Measurements from ENCODE around the gene CKMT2. TPM values are rescaled to one million over a fixed set of nuclear protein-coding genes. Genes with fewer than 3 reads are reported as not detected.

Gene CKMT2
- total RNA-seq, 4 donors from 2014 or later: 1.5 to 2.8 (median 2.4) TPM

DNA sequence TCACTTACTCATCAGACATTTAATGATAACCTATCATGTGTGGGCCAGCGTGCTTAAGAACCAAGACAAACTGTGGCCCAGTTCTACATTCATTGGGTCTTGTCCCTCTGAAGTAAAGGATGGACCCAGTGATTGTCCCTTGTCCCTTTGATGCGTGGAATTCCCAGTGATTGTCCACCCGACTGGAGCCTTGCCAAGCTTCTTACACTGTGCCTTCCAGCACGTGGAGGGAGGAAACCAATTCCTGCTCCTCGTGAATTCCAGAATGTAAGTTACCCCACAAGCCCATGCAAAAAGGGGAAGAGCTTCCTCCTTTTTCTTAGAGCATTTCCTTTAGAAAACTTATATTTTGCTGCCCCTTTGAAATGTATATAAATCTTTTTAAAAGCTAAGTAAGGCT, 7.9 kb downstream of the CKMT2 start:
- no peak for TF ChIP-seq CTCF (IDR thresholded peaks at IDR 0.05; ENCODE audit: low read depth)

DNA sequence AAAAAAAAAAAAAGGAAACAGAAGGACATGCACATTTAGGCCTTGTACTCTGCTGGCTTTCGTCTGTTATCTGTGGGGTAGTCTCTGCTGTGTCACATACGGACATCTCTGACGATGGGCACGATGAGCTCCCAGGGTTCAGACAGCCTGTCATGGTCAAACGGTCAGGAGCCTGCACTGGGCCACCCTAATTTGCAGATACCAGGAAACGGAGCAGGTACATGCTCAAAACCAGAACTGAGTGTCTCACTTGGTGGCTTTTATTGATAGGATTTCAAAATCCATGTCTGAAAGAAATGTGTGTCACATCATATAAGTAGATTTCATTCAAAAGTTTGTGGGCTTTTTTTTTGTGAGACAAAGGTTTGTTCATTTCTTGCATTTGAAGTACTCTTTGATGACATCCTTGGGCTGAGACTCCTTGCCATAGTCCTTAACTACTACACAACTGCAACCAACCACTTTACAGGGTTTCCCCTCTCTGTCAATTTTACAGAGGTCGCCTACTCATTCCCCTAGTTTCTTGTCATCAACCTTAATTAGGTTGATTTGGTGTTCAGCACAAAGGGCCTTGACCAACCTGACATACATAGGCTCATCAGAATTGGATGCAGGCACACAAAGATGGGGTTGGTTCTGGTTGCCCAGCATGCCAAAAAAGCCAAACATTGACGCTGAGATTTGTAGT, 9.0 kb downstream of the CKMT2 start:
- TF ChIP-seq CTCF (IDR thresholded peaks at IDR 0.05; ENCODE audit: low read depth): no peak

DNA sequence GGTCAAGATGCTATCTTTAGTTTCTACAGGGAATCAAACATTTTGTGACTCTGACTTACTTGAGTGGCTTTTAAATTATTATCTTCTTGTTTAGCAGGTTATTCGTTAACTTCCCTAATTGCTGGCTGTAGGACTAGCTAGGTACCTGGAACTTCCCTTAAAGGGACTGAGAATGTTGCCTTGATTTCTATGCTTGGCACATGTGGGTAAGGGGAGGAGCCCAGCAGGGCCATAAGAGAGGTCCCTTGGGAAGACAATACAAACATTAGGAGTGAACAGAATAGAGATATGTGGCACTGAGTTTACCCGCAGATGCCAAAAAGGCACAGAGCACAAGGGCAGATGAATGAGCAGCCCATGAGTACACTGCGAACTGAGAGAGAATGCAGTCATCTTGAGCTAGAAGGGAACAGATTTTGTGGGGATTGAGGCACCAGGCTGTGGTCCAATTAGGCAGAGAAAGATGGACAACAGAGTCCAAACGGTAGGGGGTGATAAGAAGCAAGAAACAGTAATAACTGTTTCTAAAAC, 9.8 kb downstream of the CKMT2 start:
- TF ChIP-seq CTCF (IDR thresholded peaks at IDR 0.05; ENCODE audit: low read depth): no peak

GRCh38 chr5:81244451-81244850, 11.3 kb downstream of the CKMT2 start:
- no peak for TF ChIP-seq CTCF (IDR thresholded peaks at IDR 0.05; ENCODE audit: low read depth)

GRCh38 chr5:81245871-81246235, 12.7 kb downstream of the CKMT2 start:
- TF ChIP-seq CTCF (IDR thresholded peaks at IDR 0.05; ENCODE audit: low read depth): no peak

GRCh38 chr5:81246697-81247096, 13.6 kb downstream of the CKMT2 start:
- no peak for TF ChIP-seq CTCF (IDR thresholded peaks at IDR 0.05; ENCODE audit: low read depth)

DNA sequence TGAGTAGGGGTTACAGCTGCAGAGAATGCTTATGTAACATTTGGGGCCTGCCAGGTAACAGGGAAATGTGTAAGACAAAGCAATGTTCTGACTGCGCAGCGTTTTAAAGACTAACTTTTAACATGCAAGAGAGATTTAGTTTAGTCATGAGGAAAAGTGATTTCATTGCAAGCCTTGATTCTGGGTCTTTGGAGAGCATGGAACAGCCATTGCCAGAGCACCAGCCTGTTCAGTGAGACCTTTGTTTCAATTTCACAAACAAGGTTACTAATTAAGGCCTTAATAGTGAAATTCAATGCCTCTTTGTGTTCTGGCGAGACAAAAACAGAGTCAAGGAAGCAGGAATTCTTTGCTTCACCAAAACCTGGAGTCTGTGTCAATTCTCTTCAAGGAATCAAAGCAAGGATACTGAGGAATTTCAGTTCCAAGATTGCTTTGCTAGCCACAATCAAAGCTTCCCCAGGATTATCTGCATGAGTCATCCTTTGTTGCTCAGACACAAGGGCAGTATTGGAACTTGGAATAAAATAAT, 14.4 kb downstream of the CKMT2 start:
- no peak for TF ChIP-seq CTCF (IDR thresholded peaks at IDR 0.05; ENCODE audit: low read depth)
